GM13977 (cell line): ENCODE measurements around the gene MRPL12.

Experiments used
- DNase-seq: peaks from one replicate; pipeline ENCODE4 v3.0.0; 2012; ENCODE audit warnings: low spot score
- in situ Hi-C: fragments of 300-500 bp; cut with MboI; formaldehyde crosslinking; loops from one replicate; pipeline ENCODE4 v1.12.0; 2022; ENCODE audit warnings: low sequenced_read_pairs, low pct_unique_long_range_greater_than_20kb, mixed read lengths, inconsistent platforms; ENCODE audit not compliant: unreplicated experiment
- TF ChIP-seq, protein P1 (sequence below): IDR thresholded peaks from 2 replicates; pipeline ENCODE4 v1.5.1; 2012; ENCODE audit warnings: mild to moderate bottlenecking, control low read depth; ENCODE audit not compliant: insufficient read depth; ENCODE audit errors: extremely low read depth, missing control alignments

MRPL12 gene

DNA sequence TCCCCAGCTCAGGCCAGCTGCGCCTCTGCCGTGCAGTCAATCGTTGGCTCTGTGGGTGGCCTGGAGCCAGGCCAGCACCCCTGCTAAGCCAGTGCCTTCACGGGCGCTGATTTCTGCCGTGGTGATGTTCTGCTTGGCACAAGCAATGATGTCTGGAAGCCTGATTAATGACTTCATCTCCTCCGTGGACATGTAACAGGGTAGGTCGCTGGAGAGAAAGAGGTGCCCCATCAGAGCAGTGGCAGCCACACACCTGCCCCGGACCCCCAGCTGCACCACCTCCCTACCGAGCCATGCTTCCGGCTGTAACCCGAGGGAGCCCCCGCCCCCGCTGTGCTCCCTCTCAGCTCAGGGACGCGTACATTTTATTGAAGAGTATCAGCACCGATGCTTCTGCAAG, 21.5 kb upstream of the MRPL12 start:
- DNase-seq = no peak
- in situ Hi-C loops = no loop called here
- TF ChIP-seq, protein P1, sequence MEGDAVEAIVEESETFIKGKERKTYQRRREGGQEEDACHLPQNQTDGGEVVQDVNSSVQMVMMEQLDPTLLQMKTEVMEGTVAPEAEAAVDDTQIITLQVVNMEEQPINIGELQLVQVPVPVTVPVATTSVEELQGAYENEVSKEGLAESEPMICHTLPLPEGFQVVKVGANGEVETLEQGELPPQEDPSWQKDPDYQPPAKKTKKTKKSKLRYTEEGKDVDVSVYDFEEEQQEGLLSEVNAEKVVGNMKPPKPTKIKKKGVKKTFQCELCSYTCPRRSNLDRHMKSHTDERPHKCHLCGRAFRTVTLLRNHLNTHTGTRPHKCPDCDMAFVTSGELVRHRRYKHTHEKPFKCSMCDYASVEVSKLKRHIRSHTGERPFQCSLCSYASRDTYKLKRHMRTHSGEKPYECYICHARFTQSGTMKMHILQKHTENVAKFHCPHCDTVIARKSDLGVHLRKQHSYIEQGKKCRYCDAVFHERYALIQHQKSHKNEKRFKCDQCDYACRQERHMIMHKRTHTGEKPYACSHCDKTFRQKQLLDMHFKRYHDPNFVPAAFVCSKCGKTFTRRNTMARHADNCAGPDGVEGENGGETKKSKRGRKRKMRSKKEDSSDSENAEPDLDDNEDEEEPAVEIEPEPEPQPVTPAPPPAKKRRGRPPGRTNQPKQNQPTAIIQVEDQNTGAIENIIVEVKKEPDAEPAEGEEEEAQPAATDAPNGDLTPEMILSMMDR = no peak

DNA sequence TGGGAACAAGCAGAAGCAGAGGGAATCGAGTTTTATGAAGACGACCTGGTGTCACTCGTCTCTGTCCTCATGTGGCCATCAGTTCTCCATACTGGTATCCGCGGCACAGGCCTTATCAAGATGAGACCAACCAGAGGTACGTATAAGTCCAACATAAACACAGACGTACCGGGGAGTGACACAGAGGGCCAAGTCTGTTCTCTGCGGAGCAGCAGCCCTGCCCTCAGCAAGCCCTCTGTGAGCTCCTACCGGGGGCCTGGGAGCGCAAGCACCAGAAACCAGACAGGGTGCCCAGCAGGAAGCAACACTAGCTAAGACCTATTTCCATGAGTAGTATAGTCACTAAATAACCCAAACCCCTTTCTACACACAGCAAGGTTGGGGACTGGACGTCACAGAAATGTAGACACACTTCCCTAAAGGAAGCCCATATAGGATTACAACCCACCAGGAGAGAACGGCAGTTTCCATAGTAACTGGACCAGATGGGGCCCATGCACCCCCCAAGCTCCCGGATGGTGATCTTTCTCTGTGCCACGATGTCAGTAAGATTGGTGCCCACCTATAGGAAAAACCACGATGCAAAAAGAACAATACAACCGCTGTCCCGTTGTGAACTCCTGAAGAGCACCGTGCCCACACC, 20.5 kb upstream of the MRPL12 start:
- in situ Hi-C loops = no loop called here
- DNase-seq = no peak
- TF ChIP-seq, protein P1 = no peak

DNA sequence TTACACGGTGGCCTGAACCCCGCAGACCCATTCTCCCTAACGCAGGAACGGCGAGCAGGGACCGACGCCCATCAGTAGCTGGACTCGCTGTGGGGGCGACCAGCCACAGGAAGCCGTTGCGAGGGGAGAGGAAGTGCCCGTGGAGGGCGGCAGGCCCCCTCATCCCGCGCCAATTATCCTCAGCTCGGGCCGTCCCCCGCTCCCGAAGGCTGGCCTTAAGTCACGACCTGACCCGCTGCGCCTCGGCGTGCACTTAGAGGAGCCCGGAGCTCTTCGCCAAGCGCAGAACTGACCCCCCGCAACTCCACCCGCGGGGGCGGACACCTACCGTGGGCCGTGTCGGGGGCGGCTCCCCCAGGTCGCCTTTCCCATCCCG, 20.0 kb upstream of the MRPL12 start:
- in situ Hi-C loops = no loop called here
- TF ChIP-seq, protein P1 = no peak
- no peak for DNase-seq

DNA sequence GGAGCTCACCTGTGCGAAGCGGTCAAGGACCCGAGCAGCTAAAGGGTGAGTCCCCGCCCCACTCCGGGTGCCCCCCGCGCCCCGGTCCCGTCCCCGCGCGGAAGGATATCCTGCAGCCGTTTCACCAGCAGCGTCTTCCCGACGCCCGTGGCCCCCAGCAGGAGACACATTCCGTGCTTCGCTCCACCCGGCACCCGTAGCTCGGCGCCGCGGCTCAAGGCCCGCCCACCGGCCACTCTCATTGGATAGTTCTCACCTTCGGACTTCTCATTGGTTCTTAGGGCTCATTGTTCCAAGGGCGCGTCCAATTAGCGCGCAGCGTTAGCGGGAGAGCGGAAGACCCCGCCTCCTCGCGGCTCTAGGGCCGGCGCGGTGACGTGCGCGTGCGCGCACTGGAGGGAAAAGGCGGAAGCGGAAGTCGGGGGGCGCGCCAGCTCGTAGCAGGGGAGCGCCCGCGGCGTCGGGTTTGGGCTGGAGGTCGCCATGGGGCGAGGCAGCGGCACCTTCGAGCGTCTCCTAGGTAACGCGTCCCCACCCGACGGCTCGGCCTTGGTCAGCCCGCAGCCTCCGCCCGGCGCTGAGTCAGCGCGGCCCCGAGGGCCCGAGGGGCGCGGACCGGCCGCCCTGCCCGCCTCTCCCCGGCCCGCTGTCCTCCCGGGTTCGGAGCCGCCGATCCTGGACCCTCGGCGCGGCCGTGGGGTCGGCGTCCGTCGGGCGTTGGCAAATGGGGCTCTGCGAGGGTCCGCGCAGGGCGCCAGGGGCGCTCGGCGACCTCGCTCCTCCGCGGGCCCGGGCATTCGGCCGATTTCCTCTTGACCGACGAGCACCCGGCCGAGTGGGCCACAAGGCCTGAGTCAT, 19.4 kb upstream of the MRPL12 start, which contains the start of the genes ARL16 and HGS:
ARL16 (minus strand) TSS at position 214 of the 858 bp plus-strand sequence; CDS start at position 170, 44 bp downstream.
HGS (plus strand) TSS at position 428 of the 858 bp plus-strand sequence; CDS start at position 484, 56 bp downstream.
- in situ Hi-C loops = no loop called here
- peak; percentile 100 for DNase-seq

DNA sequence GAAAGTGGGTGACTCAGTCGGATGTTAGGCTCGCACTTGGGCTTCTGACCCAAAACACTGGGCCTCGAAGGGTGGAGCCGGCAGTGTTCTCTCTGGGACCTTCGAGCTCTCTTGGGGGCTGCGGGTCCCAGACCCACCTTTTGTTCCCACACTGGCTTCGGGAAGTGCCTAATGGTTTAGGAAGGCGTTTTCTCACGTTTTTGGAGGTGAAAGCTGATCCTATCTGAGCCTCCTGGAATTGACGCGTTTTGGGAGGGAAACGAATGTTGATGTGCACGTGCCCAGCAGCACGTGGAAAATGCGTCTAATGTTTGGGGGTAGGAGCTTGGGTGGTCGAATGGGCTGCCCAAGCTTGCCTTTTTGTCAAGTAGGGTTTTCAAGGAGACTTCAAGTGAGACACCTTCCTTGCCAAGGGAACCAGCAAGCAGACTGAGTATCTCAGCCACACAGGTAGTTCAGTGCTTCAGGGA, 18.7 kb upstream of the MRPL12 start:
- in situ Hi-C loops = no loop called here
- DNase-seq = peak; percentile 29
- TF ChIP-seq, protein P1 = no peak

More for the DNA sequence above, 19.4 kb upstream of the MRPL12 start, which contains the start of the genes ARL16 and HGS:
- TF ChIP-seq, protein P1 = no peak

DNA sequence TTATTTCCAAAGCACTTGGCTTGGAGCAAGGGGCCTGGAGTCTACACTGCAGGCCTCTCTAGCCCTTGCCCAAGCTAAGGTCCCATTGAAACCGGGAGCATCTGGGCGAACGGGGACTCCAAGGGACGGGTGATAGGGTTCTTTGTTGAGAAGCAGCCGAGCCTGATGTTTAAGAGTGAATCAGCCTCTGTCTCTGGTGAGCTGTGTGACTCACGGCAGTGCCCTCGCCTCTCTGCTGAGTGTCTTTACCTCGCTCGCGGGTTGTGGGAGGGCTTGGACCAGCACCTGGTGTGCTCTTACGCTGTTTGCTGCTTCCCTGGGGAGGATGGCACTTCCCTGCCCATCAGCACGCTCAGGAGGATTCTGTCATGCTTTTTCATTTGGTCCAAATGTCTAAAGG, 18.1 kb upstream of the MRPL12 start:
- in situ Hi-C loops = no loop called here
- TF ChIP-seq, protein P1 = no peak
- DNase-seq = no peak
